ENCODE results near the gene CACNA1C.

The CACNA1C gene

GRCh38 chr12:2198542-2198941 is 145.8 kb downstream of the CACNA1C start:
- no peak for DNase-seq (ENCODE audit: low read depth)

GRCh38 chr12:2205996-2206395 is 153.2 kb downstream of the CACNA1C start:
- DNase-seq (ENCODE audit: low read depth) = no peak

GRCh38 chr12:2208837-2209635 is 156.2 kb downstream of the CACNA1C start:
- no peak for DNase-seq (ENCODE audit: low read depth)

- no peak for DNase-seq (ENCODE audit: low read depth)
Measured at GRCh38 chr12:2211119-2211518, 158.3 kb downstream of the CACNA1C start.

GRCh38 chr12:2212537-2212936 is 159.8 kb downstream of the CACNA1C start:
- no peak for DNase-seq (ENCODE audit: low read depth)

- DNase-seq (ENCODE audit: low read depth) = no peak
Measured at GRCh38 chr12:2212971-2213869, 160.4 kb downstream of the CACNA1C start.

- no peak for DNase-seq (ENCODE audit: low read depth)
Measured at GRCh38 chr12:2214411-2214810, 161.6 kb downstream of the CACNA1C start.

GRCh38 chr12:2215709-2216560 is 163.1 kb downstream of the CACNA1C start:
- DNase-seq (ENCODE audit: low read depth) = no peak

- no peak for DNase-seq (ENCODE audit: low read depth)
Measured at GRCh38 chr12:2218706-2219105, 165.9 kb downstream of the CACNA1C start.

- DNase-seq (ENCODE audit: low read depth) = no peak
Measured at GRCh38 chr12:2221030-2221621, 168.3 kb downstream of the CACNA1C start.

- DNase-seq (ENCODE audit: low read depth) = no peak
Measured at GRCh38 chr12:2222691-2223090, 169.9 kb downstream of the CACNA1C start.

- no peak for DNase-seq (ENCODE audit: low read depth)
Measured at GRCh38 chr12:2224961-2225360, 172.2 kb downstream of the CACNA1C start.

GRCh38 chr12:2225696-2226095 is 172.9 kb downstream of the CACNA1C start:
- DNase-seq (ENCODE audit: low read depth) = no peak

- no peak for DNase-seq (ENCODE audit: low read depth)
Measured at GRCh38 chr12:2226641-2227040, 173.9 kb downstream of the CACNA1C start.

- no peak for DNase-seq (ENCODE audit: low read depth)
Measured at GRCh38 chr12:2227360-2227759, 174.6 kb downstream of the CACNA1C start.

GRCh38 chr12:2228535-2228934 is 175.7 kb downstream of the CACNA1C start:
- no peak for DNase-seq (ENCODE audit: low read depth)

GRCh38 chr12:2229661-2230539 is 177.1 kb downstream of the CACNA1C start:
- DNase-seq (ENCODE audit: low read depth) = no peak

GRCh38 chr12:2231011-2231595 is 178.3 kb downstream of the CACNA1C start:
- no peak for DNase-seq (ENCODE audit: low read depth)

- no peak for DNase-seq (ENCODE audit: low read depth)
Measured at GRCh38 chr12:2231956-2232355, 179.2 kb downstream of the CACNA1C start.

- no peak for DNase-seq (ENCODE audit: low read depth)
Measured at GRCh38 chr12:2233034-2233433, 180.2 kb downstream of the CACNA1C start.

Measured in T follicular helper cell (primary cell).